GM20000 (cell line): ENCODE data around the gene IFNA5.

Experiments used
- DNase-seq: peaks from one replicate; pipeline ENCODE4 v3.0.0; 2012; ENCODE audit warnings: low spot score
- TF ChIP-seq, protein P1 (sequence below): IDR thresholded peaks from 2 replicates; pipeline ENCODE4 v1.5.1; 2012; ENCODE audit warnings: mild to moderate bottlenecking, control low read depth; ENCODE audit errors: extremely low read depth, missing control alignments

The IFNA5 gene

DNA sequence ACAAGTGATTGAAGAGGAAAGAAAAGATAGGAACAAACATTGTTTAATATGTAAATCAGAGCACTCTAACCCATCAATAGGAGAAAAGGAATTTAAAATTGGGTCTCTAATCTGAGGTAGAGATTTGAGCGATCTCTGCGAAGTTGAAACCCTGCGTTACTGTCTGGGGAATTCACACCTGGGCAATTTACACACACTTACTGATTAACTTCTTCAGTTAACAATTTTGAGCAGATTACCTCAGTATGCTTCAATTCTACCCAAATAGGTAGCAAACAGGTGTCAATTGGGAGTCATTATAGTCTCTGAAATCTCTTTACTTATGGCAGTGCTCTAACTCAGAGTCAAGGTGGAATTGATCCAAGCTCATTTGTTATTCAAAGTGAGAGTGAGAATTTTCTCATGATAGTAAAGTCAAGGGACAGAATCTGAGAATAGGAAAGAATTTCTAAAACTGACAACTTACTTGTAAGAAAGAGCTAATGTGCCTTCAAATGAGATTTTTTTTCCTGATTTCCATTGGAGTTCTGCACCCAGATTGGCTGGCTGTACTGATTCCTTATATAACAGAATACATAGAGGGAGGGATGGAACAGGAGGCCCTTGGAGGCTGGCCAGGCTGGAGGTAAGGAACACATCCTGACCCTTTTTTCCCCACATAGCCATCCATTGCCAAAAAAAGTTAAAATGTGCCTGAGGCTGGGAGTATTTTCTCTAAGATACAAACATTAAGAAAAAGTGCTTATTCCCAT, 38.2 kb downstream of the IFNA5 start:
- no peak for DNase-seq
- TF ChIP-seq, protein P1, sequence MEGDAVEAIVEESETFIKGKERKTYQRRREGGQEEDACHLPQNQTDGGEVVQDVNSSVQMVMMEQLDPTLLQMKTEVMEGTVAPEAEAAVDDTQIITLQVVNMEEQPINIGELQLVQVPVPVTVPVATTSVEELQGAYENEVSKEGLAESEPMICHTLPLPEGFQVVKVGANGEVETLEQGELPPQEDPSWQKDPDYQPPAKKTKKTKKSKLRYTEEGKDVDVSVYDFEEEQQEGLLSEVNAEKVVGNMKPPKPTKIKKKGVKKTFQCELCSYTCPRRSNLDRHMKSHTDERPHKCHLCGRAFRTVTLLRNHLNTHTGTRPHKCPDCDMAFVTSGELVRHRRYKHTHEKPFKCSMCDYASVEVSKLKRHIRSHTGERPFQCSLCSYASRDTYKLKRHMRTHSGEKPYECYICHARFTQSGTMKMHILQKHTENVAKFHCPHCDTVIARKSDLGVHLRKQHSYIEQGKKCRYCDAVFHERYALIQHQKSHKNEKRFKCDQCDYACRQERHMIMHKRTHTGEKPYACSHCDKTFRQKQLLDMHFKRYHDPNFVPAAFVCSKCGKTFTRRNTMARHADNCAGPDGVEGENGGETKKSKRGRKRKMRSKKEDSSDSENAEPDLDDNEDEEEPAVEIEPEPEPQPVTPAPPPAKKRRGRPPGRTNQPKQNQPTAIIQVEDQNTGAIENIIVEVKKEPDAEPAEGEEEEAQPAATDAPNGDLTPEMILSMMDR: no peak

DNA sequence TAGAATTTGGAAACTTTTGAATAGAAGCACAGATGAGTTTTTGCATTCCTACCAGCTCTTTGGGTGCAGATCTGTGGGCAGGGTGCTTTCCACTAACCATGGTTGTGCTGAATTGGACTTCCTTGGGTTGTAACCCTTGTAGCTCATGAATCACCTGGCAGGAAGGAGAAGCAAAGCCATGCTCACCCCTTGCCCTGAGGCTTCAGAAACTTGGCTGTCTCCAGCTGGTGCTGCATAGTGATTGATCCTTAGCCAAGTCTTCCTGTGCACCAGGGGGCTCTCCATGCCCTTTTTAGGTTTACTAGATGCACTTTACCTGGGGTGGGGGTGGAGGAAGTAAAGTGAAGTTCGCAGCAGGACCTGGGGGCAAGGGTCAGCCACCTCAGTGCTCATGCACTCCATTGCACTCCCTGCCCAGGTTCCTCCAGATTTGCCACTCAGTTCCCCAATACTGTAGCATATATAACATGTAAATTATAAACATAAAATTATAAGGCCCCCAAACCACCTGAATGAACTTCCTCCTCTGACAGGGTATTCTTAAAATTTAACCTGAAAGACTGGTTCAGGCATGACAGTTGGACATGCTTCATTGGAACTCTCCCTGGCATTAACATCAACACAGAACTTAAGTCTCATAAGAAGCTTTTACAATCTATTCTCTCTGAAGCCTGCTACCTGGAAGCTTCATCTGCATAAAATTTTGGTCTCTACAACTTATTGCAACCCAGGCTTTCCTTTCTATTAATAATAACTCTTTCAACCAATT, 39.5 kb downstream of the IFNA5 start:
- DNase-seq: no peak

DNA sequence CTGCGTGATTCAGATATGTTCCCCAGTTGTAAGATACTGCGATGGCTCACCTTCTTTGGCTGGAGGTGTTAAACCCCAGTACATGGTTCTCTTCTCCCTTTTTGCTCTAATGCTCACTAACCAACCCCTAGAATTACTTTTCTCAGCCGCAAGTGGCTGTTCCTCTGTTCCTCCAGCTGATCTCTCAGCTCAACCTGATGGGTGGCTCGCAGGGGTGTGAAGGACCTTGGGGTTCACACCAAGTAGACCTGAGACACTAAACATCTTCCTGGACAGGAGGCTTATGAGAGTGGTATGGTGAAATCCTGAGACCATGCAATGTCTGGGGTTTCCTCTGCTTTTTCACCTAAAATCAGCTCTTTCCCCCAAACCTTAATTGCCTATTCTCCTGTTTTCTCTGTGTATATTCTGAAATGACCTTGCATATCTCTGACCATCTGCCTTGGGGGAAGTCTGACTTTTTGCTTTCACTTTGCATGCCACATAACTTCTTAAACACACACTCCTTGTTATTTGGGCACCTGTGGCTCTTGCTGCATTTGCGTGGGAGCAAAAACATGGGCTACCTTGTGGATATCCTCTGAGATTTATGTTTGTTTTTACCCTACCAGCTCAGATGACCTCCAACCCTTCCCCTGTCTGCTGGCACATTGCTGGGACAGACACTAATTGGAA, 49.4 kb downstream of the IFNA5 start:
- TF ChIP-seq, protein P1: no peak
- DNase-seq: no peak

More for the DNA sequence above, 39.5 kb downstream of the IFNA5 start:
- TF ChIP-seq, protein P1: no peak
